Activated CD8-positive, alpha-beta memory T cell treated with anti-CD3 and anti-CD28 coated beads for 24 hours (primary cell): ENCODE measurements around the gene PTPRN2.
"Not testable (repeated sequence)": the region's sequence is repeated elsewhere in the genome, so short reads cannot be mapped to it uniquely, and the experiment has no call there.

ENCODE experiments used
- DNase-seq: peaks from one replicate; pipeline ENCODE4 v3.0.0-alpha.2; 2020

The PTPRN2 gene

GRCh38 chr7:157521061-157521731 is 1066.4 kb downstream of the PTPRN2 start:
- peak; percentile 38 for DNase-seq

DNA sequence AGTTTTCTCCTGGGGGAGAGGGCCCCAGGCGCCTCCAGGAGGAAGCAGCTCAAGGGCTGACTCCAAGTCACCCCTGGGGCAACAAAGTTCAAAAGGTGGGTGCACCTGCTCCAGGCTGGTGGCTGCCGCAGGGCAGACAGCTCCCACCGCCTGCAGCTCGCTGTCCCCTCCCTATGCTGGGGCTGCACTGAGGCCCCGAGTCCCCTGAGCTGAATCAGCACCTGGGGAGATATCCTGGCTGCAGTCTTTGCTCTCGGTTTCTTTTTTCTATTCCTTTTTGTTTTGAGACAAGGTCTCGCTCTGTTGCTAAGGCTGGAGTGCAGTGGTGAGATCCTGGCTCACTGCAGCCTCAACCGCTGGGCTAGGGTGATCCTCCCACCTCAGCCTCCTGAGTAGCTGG is 1067.4 kb downstream of the PTPRN2 start:
- peak; percentile 19 for DNase-seq

GRCh38 chr7:157519798-157520244 is 1067.8 kb downstream of the PTPRN2 start:
- DNase-seq: peak; percentile 45

- no peak for DNase-seq
Observed at GRCh38 chr7:157519246-157519645, 1068.4 kb downstream of the PTPRN2 start.

GRCh38 chr7:157518514-157519175 is 1069.0 kb downstream of the PTPRN2 start:
- DNase-seq: peak; percentile 42

GRCh38 chr7:157517782-157518513 is 1069.7 kb downstream of the PTPRN2 start:
- peak; percentile 19 for DNase-seq

DNA sequence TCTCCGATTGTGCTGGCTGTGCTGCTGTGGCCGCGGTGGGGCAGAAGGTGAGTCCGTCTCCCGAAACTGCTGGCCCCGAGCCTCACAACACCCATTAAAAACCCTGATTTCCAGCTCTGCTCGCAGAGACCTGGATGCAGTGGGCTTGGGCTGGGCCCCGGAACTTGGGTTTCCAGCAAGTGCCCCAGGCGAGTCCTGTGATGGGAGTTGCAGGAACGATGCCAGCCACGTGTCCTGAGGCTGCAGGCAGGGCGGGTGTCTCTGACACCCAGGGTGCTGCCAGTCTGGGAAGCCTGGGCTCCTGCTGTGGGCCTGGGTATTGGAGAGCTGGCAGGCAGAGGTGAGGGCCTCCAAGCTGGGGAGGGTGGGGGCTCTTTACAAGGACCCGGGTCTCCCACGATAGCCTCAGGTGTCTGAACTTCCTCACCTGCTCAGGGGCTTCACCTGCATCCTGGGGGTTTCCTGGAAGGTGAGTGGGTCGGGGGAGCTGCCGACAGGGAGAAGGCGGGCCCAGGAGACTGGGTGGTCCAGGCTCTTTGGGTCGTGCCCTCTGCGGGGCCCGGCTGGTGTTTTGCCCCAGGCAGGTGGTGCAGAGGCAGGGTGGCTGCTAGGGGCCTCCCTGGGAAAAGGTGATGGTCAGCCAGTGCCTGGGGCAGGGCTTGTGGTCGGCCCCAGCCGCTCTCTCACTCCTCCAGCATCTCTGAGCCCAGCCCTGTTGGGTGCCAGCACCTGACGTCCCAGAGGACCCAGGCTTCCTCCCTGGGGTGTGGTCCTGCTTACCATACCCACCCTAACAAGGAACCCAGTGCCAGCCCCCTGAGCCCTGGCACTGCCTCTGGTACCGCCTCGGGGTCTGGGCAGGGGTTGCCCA is 1070.5 kb downstream of the PTPRN2 start:
- peak; percentile 47 for DNase-seq

DNA sequence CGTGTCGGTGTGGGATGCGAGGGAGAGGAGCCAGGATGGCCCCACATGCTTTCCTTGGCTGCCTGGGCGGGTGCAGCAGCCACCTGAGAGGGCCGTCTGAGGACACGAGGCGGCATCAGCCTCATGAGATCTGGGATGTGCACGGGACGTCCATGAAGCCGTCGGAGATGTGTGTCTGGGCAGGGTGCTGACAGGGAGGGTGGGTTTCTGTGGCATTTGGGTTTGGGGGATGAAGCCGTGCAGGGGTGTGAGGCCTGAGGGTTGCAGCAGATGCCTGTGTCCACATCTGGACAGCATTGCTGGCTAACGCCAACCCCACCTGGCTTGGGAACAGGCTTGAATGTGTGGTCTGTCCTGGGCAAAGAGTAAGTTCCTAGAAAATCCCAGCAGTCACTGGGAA is 1071.3 kb downstream of the PTPRN2 start:
- peak; percentile 46 for DNase-seq

- DNase-seq: peak; percentile 49
Observed at GRCh38 chr7:157515342-157516041, 1072.1 kb downstream of the PTPRN2 start.

DNA sequence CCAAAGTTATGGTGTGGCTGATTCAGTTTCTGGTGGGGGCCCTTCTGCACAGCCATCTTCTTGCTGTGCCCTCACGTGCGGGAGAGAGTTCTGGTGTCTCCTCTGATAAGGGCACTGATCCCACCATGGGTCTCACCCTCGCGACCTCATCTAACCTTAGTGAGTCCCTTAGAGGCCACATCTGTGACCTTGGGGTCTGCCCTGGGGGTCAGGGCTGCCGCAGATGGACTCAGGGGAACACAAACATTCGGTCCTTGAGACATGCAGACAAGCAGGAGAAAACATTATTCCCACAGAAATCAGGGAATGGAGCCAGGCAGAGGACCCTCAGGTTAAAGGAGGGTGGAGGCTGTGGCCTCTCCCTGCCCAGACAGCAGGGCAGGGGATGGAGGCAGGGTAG is 1072.9 kb downstream of the PTPRN2 start:
- no peak for DNase-seq

DNA sequence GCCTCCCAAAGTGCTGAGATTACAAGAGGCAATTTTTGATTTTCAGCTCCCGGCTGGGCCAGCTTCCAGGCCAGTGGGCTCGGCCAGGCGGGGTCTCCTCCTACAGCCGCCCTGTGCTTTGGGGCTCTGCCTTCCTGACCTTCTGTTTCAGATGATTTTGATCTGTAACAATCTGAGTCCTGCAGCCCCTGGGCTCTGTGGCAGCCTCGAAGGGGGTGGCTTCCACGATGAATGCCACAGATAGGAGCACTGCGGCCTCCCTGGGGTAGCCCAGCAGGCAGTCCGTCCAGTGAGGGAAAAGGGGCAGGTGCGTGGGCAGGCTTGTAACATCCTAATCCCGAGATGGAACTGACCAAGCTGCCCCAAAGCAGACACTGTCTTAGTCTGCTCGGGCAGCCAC is 1073.3 kb downstream of the PTPRN2 start:
- peak; percentile 47 for DNase-seq

GRCh38 chr7:157513682-157514081 is 1073.9 kb downstream of the PTPRN2 start:
- peak; percentile 15 for DNase-seq

DNA sequence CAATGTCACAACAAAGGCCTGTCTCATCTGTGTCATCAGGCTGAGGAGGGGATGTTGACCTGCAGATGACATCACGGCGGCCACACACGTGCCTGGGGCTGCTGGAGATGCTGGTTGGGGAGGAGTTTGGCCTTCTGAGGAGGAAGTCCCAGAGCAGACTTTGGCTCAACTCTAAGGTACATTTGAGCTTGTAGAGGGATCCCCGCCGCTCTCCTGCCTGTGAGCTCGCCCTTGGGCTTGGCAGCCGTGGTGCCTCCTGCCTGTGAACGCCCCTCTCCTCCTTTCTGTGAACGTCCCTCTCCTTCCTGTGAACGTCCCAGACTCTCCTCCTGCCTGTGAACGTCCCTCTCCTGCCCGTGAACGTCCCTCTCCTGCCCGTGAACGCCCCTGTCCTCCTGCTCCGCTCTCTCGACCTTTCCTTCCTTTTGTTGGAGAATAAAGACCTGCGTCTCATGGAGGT is 1074.4 kb downstream of the PTPRN2 start:
- peak; percentile 41 for DNase-seq

DNA sequence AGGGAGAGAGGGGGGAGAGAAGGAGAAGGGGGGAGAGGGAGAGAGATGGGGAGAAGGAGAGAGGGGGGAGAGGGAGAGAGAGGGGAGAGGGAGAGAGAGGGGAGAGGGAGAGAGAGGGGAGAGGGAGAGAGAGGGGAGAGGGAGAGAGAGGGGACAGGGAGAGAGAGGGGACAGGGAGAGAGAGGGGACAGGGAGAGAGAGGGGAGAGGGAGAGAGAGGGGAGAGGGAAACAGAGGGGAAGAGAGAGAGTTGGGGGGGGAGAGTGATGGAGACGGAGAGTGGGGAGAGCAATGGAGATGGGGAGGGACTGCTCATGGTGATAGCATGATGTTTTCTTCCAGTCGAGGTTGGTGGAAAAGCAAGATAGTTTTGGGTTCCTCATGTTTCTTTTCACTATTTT is 1078.4 kb downstream of the PTPRN2 start:
- no peak for DNase-seq

- DNase-seq: peak; percentile 35
Observed at GRCh38 chr7:157508477-157508881, 1079.1 kb downstream of the PTPRN2 start.

DNA sequence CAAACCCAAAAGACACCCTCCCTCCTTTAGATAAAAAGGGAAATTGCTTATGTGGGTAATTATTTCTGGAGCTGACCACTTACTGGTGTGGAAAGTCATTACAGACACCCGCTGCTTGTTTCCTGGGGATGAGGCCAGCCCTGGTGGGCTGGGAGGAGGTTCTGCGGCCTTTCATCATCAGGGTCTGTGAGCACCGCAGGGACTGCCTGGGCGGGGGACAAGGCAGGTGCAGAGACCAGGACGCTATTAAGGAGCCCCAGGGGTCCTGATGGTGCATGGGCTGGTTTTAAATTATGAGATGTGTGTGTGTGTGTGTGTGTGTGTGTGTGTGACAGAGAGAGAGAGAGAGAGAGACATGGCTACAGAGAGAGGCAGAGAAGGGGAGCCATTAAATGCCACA is 1079.6 kb downstream of the PTPRN2 start:
- DNase-seq: peak; percentile 9

DNA sequence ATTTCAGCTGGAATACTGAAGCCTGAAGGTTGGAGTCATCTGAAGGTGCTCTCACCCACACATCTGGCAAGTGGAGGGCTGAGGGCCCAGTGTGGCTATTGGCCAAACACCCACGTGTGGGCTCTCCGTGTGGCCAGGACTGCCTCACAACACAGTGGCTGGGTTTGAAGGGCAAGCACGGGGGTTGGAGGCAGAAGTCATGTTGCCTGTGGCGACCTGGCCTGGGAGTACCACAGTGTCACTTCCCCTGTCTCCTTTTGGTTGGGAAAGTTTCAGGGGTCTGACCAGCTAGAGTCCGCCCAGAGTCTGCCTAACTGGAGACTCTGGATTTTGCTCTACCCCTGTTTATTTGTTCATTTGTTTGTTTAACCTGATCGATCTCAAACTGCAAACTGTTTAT is 1081.4 kb downstream of the PTPRN2 start:
- DNase-seq: peak; percentile 45

DNA sequence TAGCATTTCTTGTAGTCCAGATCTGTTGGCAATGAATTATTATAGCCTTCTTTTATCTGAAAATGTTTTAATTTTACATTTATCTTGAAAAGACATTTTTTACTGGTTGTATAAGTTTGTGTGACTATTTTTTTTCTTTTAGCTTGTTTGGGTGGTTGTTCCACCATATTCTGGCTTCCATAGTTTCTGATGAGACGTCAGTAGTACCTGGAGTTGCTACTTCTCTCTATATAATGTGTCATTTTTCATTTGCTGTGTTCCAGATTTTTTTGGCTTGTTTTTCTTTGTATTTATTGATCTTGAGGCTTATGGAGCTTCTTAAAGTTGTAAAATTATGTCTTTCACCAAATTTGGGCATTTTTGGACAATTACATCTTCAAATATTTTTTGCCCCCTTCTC is 1082.0 kb downstream of the PTPRN2 start:
- DNase-seq: no peak

- no peak for DNase-seq
Observed at GRCh38 chr7:157503229-157503628, 1084.4 kb downstream of the PTPRN2 start.

DNA sequence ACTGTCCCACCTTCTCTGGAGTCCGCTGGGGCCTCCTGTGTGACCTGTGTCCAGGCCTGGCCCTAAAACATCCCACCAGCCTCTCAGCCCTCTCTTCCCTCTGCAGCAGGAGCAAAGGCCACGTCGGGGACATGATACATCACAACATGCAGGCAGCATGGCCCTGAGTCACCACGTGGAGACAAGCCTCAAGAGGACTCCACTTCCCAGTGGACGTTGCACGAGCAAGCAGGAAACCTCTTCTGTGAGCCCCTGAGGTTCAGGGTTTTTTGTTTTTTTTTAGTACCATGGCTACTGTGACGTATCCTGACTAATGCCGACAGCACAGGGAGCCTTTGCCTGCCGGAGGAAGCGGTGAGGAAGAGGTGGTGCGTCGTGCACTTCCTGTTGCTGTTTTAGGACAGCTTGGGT is 1084.9 kb downstream of the PTPRN2 start:
- DNase-seq: peak; percentile 78

DNA sequence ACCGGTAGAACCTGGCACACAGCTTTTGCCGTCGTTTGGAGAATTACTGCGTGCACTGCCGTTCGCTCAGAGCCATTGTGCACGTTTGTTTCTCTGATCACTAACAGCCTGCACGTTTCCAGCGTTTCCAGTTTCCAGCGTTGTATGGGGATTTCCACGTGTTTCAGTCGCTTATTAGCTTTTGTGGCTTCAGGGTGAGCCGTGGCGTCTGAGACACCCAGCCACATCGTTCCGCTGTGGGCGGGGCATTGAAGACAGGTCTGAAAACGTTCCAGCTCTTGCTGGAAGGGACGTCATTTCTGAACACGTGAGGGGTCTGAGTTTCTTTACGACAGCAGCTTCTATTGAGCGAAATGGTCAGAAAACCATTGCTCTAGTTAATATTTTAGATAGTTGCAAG is 1086.0 kb downstream of the PTPRN2 start:
- peak; percentile 54 for DNase-seq

DNA sequence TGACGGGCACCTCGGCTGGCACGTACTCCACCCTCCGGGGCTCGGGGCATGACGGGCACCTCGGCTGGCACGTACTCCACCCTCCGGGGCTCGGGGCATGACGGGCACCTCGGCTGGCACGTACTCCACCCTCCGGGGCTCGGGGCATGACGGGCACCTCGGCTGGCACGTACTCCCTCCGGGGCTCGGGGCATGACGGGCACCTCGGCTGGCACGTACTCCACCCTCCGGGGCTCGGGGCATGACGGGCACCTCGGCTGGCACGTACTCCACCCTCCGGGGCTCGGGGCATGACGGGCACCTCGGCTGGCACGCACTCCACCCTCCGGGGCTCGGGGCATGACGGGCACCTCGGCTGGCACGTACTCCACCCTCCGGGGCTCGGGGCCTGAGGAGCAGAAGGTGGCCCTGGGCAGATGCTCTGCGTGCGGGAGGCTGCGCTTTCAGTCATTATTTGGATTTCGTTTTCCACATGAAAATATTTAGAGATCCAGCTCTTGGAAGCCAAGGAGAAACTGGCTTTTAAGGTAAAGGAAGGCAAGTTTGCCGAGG is 1086.6 kb downstream of the PTPRN2 start:
- DNase-seq: not testable (repeated sequence)
